Endothelial cell of umbilical vein (primary cell): ENCODE results near the gene LRRC8B. TPM values are rescaled to one million over a fixed set of nuclear protein-coding genes. Genes with fewer than 3 reads are reported as not detected.

Source experiments
- BruUV-seq: library from RNA; stranded (reverse); fragments of 400-500 nt; replicated peaks from 2 replicates; lab custom pipeline; 2021; lab: Mats Ljungman, UMichigan
- CTCF ChIA-PET: fragments of 300-600, 350-600 bp; sonication (Branson Sonifier 250); formaldehyde crosslinking; loops from one replicate; lab custom pipeline; 2021; ENCODE audit warnings: antibody characterized with exemption, inconsistent platforms; lab: Charles Lee
- POLR2A ChIA-PET: fragments of 300-600, 350-600 bp; sonication (Branson Sonifier 250); formaldehyde crosslinking; loops from one replicate; lab custom pipeline; 2021; ENCODE audit warnings: antibody characterized with exemption, inconsistent platforms; lab: Charles Lee
- DNase-seq: peaks from one replicate; pipeline ENCODE4 v3.0.0-alpha.2; 2011; ENCODE audit warnings: low read depth, low spot score
- FAIRE-seq: peaks from 2 replicates; lab custom pipeline; 2011; peaks lifted over from hg19 to GRCh38; lab: Jason Lieb, UNC
- H2AFZ ChIP-seq: 2 replicates; pipeline ENCODE4 v1.6.0; 2012; ENCODE audit warnings: low read depth, low read length, control low read depth, inconsistent platforms
- H3K27ac ChIP-seq: 2 replicates; pipeline ENCODE4 v1.5.1; 2011; ENCODE audit warnings: low read depth, mild to moderate bottlenecking, control low read depth, low read length, moderate library complexity; ENCODE audit not compliant: insufficient read depth
- H3K27me3 ChIP-seq, 2 experiments: 2 replicates each; pipeline versions ENCODE4 v1.6.0 to v1.6.1; 2011; ENCODE audit warnings: low read length in 2 of 2, mixed read lengths in 1 of 2; ENCODE audit not compliant: control insufficient read depth in 2 of 2, insufficient read depth in 2 of 2
- H3K36me3 ChIP-seq, 2 experiments: 2 replicates in 1 of 2; 3 replicates in 1 of 2; pipeline ENCODE4 v1.5.1; 2011; ENCODE audit warnings: low read length in 2 of 2, mild to moderate bottlenecking in 1 of 2, moderate library complexity in 1 of 2; ENCODE audit not compliant: control insufficient read depth in 2 of 2, insufficient read depth in 2 of 2; ENCODE audit errors: extremely low read depth in 1 of 2
- H3K4me1 ChIP-seq: 3 replicates; pipeline ENCODE4 v1.5.1; 2011; ENCODE audit warnings: mild to moderate bottlenecking, low read length; ENCODE audit not compliant: control insufficient read depth, insufficient read depth; ENCODE audit errors: extremely low read depth
- H3K4me2 ChIP-seq: 2 replicates; pipeline ENCODE4 v1.6.1; 2011; ENCODE audit warnings: low read length, control low read depth, mixed read lengths; ENCODE audit not compliant: insufficient read depth
- H3K4me3 ChIP-seq, 3 experiments: fragments of 200-600 bp in 1 of 3; sonication (generic), shearing (Covaris generic) in 1 of 3; replicated peaks in 1 of 3; 2 replicates each; pipeline ENCODE4 v1.5.1; 2011 to 2016; ENCODE audit warnings: control low read depth in 3 of 3, low read length in 3 of 3, mild to moderate bottlenecking in 2 of 3, inconsistent platforms in 1 of 3, low read depth in 1 of 3, moderate library complexity in 1 of 3; ENCODE audit not compliant: insufficient read depth in 1 of 3
- H3K79me2 ChIP-seq: 2 replicates; pipeline ENCODE4 v1.6.0; 2012; ENCODE audit warnings: low read length, inconsistent platforms; ENCODE audit not compliant: control insufficient read depth, insufficient read depth
- H3K9ac ChIP-seq: replicated peaks from 2 replicates; pipeline ENCODE3; 2011; ENCODE audit warnings: low read length, control low read depth; ENCODE audit not compliant: insufficient read depth; ENCODE audit errors: extremely low read depth
- H3K9me1 ChIP-seq: replicated peaks from 3 replicates; pipeline ENCODE4 v1.6.0; 2011; ENCODE audit warnings: mild to moderate bottlenecking, low read length; ENCODE audit not compliant: control insufficient read depth, insufficient read depth; ENCODE audit errors: extremely low read depth
- H3K9me3 ChIP-seq: replicated peaks from 2 replicates; pipeline ENCODE4 v1.5.1; 2012; ENCODE audit warnings: low read length, inconsistent platforms; ENCODE audit not compliant: control insufficient read depth, insufficient read depth
- H4K20me1 ChIP-seq: replicated peaks from 2 replicates; pipeline ENCODE3; 2011; ENCODE audit warnings: mild to moderate bottlenecking, low read length; ENCODE audit not compliant: control insufficient read depth, insufficient read depth; ENCODE audit errors: extremely low read depth
- EZH2 ChIP-seq: IDR thresholded peaks from 2 replicates; pipeline ENCODE4 v1.6.1; 2012; ENCODE audit warnings: borderline replicate concordance, low read depth, mild to moderate bottlenecking, moderate library complexity, low read length, inconsistent platforms; ENCODE audit not compliant: severe bottlenecking
- FOS ChIP-seq: IDR thresholded peaks from 2 replicates; pipeline ENCODE4 v1.6.1; 2011; ENCODE audit warnings: mild to moderate bottlenecking, low read length, moderate library complexity, borderline replicate concordance; ENCODE audit not compliant: insufficient read depth
- GATA2 ChIP-seq: IDR thresholded peaks from 2 replicates; pipeline ENCODE4 v1.7.0; 2011; ENCODE audit warnings: low read depth, mild to moderate bottlenecking, moderate library complexity, mixed read lengths, low read length; ENCODE audit not compliant: insufficient read length, insufficient read depth
- JUN ChIP-seq: IDR thresholded peaks from 2 replicates; pipeline ENCODE4 v1.6.1; 2011; ENCODE audit warnings: borderline replicate concordance, low read depth; ENCODE audit not compliant: insufficient read length, insufficient read depth
- MAX ChIP-seq: IDR thresholded peaks from 2 replicates; pipeline ENCODE4 v1.6.1; 2011; ENCODE audit not compliant: insufficient read depth, insufficient read length
- MYC ChIP-seq: IDR thresholded peaks from one replicate; pipeline ENCODE4 v1.6.1; 2011; ENCODE audit warnings: mild to moderate bottlenecking, low read depth, low read length
- POLR2A ChIP-seq: IDR thresholded peaks from 2 replicates; pipeline ENCODE4 v1.6.1; 2012; ENCODE audit warnings: low read depth, mild to moderate bottlenecking, control low read depth, low read length
- POLR2AphosphoS5 ChIP-seq: IDR thresholded peaks from 2 replicates; pipeline ENCODE4 v1.6.1; 2012; ENCODE audit warnings: low read depth, mild to moderate bottlenecking, control low read depth, low read length, moderate library complexity; ENCODE audit not compliant: insufficient read depth
- dilution Hi-C: fragments of 300-500 bp; cut with MboI; formaldehyde crosslinking; loops from one replicate; pipeline ENCODE4 v1.15.0; 2019; ENCODE audit warnings: low sequenced_read_pairs; ENCODE audit not compliant: extremely low pct_ligation_motif_present
- intact Hi-C: fragments of 100-400 bp; cut with micrococcal nuclease; formaldehyde crosslinking; loops from one replicate; pipeline ENCODE4 v1.10.0; 2022
- polyA plus RNA-seq, 4 experiments: library from polyadenylated mRNA; depleted of rRNA in 3 of 4; stranded (reverse) in 3 of 4; unstranded in 1 of 4; fragments of >200 nt; gene quantifications; 2 replicates each; pipeline versions ENCODE4 v1.2.1 to v1.2.3, GENCODE V29; 2011 to 2012; ENCODE audit warnings: missing spikeins in 1 of 4
- total RNA-seq: library from RNA; stranded (reverse); gene quantifications from 2 replicates; pipeline ENCODE4 v1.2.3, GENCODE V29; 2021
- TF ChIP-seq, protein P1 (sequence below), 2 donors: IDR thresholded peaks; 1 replicate in 1 of 2; 2 replicates in 1 of 2; pipeline ENCODE4 v1.5.1; 2011; ENCODE audit warnings: low read length in 2 of 2, mild to moderate bottlenecking in 2 of 2, moderate library complexity in 2 of 2, control low read depth in 1 of 2, inconsistent platforms in 1 of 2, low read depth in 1 of 2; ENCODE audit not compliant: insufficient read depth in 1 of 2; ENCODE audit errors: extremely low read depth in 1 of 2

Gene LRRC8B
- total and polyA plus RNA-seq, 2 donors (not counting 3 experiments of a cell fraction or from before 2014, with no cell fraction given): 15.2 to 15.8 TPM

DNA sequence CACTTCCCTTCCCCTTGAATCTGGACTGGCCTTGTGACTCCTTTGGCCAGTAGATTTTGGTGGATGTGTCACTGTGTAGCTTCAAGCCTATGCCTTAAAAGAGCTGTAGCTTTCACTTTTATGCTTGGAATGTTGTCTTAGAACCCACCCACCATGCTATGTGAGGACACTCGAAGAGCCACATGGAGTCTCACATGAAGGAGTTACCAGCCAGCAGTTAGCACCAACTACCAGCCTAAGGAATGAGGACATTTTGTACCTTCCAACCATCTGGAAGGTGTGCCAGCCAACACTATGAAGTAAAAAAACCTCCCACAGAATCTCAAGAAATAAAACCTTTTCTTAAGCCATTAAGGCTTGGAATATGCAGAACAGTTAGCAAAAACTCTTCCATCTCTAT, 50.6 kb downstream of the LRRC8B start:
- Histone ChIP-seq H2AFZ (no peak overlapping the region), H3K4me3 (no peak overlapping the region), H3K36me3 (no peaks in the 10 kb centered on the region), H4K20me1 (no peaks in the 10 kb centered on the region), H3K9ac (no peak overlapping the region), H3K9me3 (no peaks in the 10 kb centered on the region), H3K4me2 (no peak overlapping the region), H3K27ac (no peak overlapping the region), H3K9me1 (no peaks in the 10 kb centered on the region), H3K4me1 (no peaks in the 10 kb centered on the region), H3K79me2 (no peaks in the 10 kb centered on the region), H3K27me3 (no peaks in the 10 kb centered on the region)
- BruUV-seq: no TSS peak
- dilution Hi-C loops: no loop called here
- ChIA-PET CTCF (no interaction called here), POLR2A (no interaction called here)
- no peak for DNase-seq
- intact Hi-C loops: no loop called here
- no peak for FAIRE-seq
- TF ChIP-seq, protein P1, sequence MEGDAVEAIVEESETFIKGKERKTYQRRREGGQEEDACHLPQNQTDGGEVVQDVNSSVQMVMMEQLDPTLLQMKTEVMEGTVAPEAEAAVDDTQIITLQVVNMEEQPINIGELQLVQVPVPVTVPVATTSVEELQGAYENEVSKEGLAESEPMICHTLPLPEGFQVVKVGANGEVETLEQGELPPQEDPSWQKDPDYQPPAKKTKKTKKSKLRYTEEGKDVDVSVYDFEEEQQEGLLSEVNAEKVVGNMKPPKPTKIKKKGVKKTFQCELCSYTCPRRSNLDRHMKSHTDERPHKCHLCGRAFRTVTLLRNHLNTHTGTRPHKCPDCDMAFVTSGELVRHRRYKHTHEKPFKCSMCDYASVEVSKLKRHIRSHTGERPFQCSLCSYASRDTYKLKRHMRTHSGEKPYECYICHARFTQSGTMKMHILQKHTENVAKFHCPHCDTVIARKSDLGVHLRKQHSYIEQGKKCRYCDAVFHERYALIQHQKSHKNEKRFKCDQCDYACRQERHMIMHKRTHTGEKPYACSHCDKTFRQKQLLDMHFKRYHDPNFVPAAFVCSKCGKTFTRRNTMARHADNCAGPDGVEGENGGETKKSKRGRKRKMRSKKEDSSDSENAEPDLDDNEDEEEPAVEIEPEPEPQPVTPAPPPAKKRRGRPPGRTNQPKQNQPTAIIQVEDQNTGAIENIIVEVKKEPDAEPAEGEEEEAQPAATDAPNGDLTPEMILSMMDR (IDR thresholded peaks at IDR 0.05; ENCODE audit: extremely low read depth in 1 of 2, insufficient read depth in 1 of 2, low read depth in 1 of 2, low read length in 2 of 2): no peak
- TF ChIP-seq MYC (no peak), FOS (no peak), EZH2 (no peak), MAX (no peak)

DNA sequence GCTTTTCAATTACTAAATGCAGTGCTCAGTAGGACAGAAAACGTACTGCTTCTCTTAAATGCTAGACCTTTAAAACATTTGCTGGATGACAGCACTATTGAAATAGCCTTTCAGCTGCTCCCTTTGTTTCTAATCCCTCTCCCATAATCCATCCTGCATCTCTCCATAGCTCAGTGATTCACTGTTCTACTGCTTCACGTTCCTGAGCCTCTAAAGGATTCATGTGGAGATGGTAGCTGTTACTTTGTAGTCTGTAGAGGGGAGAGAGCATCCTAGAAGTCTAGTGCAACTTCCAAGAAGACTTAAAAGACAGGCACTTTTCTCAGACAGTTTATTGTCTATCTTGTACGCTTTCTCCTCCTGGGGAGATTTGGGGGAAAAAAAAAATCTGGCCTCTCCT, 51.4 kb downstream of the LRRC8B start:
- CTCF ChIA-PET: interaction anchor here (0.8 kb wide), 1 partner anchor 19 kb away, joined by 3 read pairs; no protein-coding TSS in a partner anchor
- no peaks in the 10 kb centered on the region for H3K79me2 ChIP-seq
- no peaks in the 10 kb centered on the region for H3K9me1 ChIP-seq
- H3K9me3 ChIP-seq: no peaks in the 10 kb centered on the region
- H3K27ac ChIP-seq: no peak overlapping the region
- DNase-seq (no peak), FAIRE-seq (no peak)
- peaks cover 0 to 3% of the 10 kb centered on the region in 2 experiments for H3K36me3 ChIP-seq
- no peak overlapping the region for H3K4me2 ChIP-seq
- no peak overlapping the region for H3K4me3 ChIP-seq
- no peaks in the 10 kb centered on the region for H3K4me1 ChIP-seq
- H3K27me3 ChIP-seq: no peaks in the 10 kb centered on the region
- dilution Hi-C loops (no loop called here), intact Hi-C loops (no loop called here)
- no TSS peak for BruUV-seq
- POLR2A ChIA-PET: no interaction called here
- no peaks in the 10 kb centered on the region for H4K20me1 ChIP-seq
- H2AFZ ChIP-seq: no peak overlapping the region
- TF ChIP-seq GATA2 (no peak), POLR2AphosphoS5 (no peak), MYC (no peak), EZH2 (no peak), FOS (no peak), JUN (no peak), MAX (no peak), POLR2A (no peak)
- TF ChIP-seq, protein P1 (IDR thresholded peaks at IDR 0.05; ENCODE audit: extremely low read depth in 1 of 2, insufficient read depth in 1 of 2, low read depth in 1 of 2, low read length in 2 of 2): no peak
- no peak overlapping the region for H3K9ac ChIP-seq
